Activated T-cell treated with anti-CD3 and anti-CD28 coated beads for 24 hours (primary cell): ENCODE data around the gene MRPL14.
"Not testable (repeated sequence)": the region's sequence is repeated elsewhere in the genome, so short reads cannot be mapped to it uniquely, and the experiment has no call there.

Source experiments
- DNase-seq: peaks from one replicate; pipeline ENCODE4 v3.0.0-alpha.2; 2020; ENCODE audit warnings: low read depth

The MRPL14 gene

GRCh38 chr6:44097782-44098317, 29.4 kb downstream of the MRPL14 start:
- DNase-seq, result no peak

- peak; percentile 69 for DNase-seq
Measured at GRCh38 chr6:44096612-44097011, 30.6 kb downstream of the MRPL14 start.

- DNase-seq, result not testable (repeated sequence)
Measured at GRCh38 chr6:44095243-44095623, 32.0 kb downstream of the MRPL14 start.

- no peak for DNase-seq
Measured at GRCh38 chr6:44094403-44095242, 32.6 kb downstream of the MRPL14 start.

- DNase-seq, result no peak
Measured at GRCh38 chr6:44093750-44094402, 33.4 kb downstream of the MRPL14 start.

- DNase-seq, result no peak
Measured at GRCh38 chr6:44093066-44093465, 34.2 kb downstream of the MRPL14 start.

GRCh38 chr6:44091981-44092884, 35.0 kb downstream of the MRPL14 start:
- DNase-seq, result no peak

GRCh38 chr6:44091356-44091755, 35.9 kb downstream of the MRPL14 start:
- not testable (repeated sequence) for DNase-seq

GRCh38 chr6:44090465-44090864, 36.8 kb downstream of the MRPL14 start:
- no peak for DNase-seq

- DNase-seq, result no peak
Measured at GRCh38 chr6:44088827-44089590, 38.2 kb downstream of the MRPL14 start.

- DNase-seq, result no peak
Measured at GRCh38 chr6:44087623-44088022, 39.6 kb downstream of the MRPL14 start.

- DNase-seq, result no peak
Measured at GRCh38 chr6:44086931-44087574, 40.2 kb downstream of the MRPL14 start.

- DNase-seq, result no peak
Measured at GRCh38 chr6:44085219-44085618, 42.0 kb downstream of the MRPL14 start.

- DNase-seq, result no peak
Measured at GRCh38 chr6:44084231-44085014, 42.8 kb downstream of the MRPL14 start.

GRCh38 chr6:44082872-44083321, 44.4 kb downstream of the MRPL14 start:
- DNase-seq, result no peak

GRCh38 chr6:44081753-44082152, 45.5 kb downstream of the MRPL14 start:
- no peak for DNase-seq

GRCh38 chr6:44080561-44081521, 46.4 kb downstream of the MRPL14 start:
- DNase-seq, result no peak

GRCh38 chr6:44079672-44080071, 47.6 kb downstream of the MRPL14 start:
- no peak for DNase-seq
